ENCODE results near the gene MAP2K4.

The MAP2K4 gene

GRCh38 chr17:11990363-11990983 is 30.2 kb upstream of the MAP2K4 start (continued):
- TF ChIP-seq AEBP2 (tag by site-specific recombination; IDR thresholded peaks at IDR 0.05; ENCODE audit: borderline replicate concordance), result no peak
- TF ChIP-seq ELK4 (IDR thresholded peaks at IDR 0.05; ENCODE audit: borderline replicate concordance, low read depth, low read length), result no peak
- TF ChIP-seq ZNF292 (tag by site-specific recombination; IDR thresholded peaks at IDR 0.05; ENCODE audit: borderline replicate concordance, low read depth), result no peak

GRCh38 chr17:11991461-11991860 is 29.2 kb upstream of the MAP2K4 start:
- no peaks in the 10 kb centered on the region for H3K9me3 ChIP-seq (ENCODE audit: control insufficient read depth, insufficient read depth, low read depth, low read length)
- no peaks in the 10 kb centered on the region; the same call in 1 of the 2 replicates for H3K4me1 ChIP-seq (ENCODE audit: control insufficient read depth, insufficient read depth, low read length)
- TF ChIP-seq ZNF394 (tag by site-specific recombination; IDR thresholded peaks at IDR 0.05; ENCODE audit: borderline replicate concordance) (no peak), ZNF112 (tag by site-specific recombination; IDR thresholded peaks at IDR 0.05) (no peak), ZNF704 (tag by site-specific recombination; IDR thresholded peaks at IDR 0.05) (no peak), ZNF776 (tag by site-specific recombination; IDR thresholded peaks at IDR 0.05; ENCODE audit: borderline replicate concordance) (no peak), ZNF501 (tag by site-specific recombination; IDR thresholded peaks at IDR 0.05) (no peak)
- CTCF ChIA-PET, result interaction anchor here (0.7 to 2.6 kb wide), 6 partner anchors 11 to 1116 kb away, joined by 3 to 15 read pairs (median 4); no protein-coding TSS in a partner anchor
- no peak overlapping the region for H3K4me3 ChIP-seq (ENCODE audit: low read depth, low read length)
- peaks cover 23 to 43% of the 10 kb centered on the region in 2 experiments for H3K36me3 ChIP-seq (ENCODE audit: control insufficient read depth in 2 of 2, insufficient read depth in 1 of 2, low read length in 2 of 2)
- POLR2A ChIA-PET, result no interaction called here
- H3K27ac ChIP-seq (ENCODE audit: extremely low read depth, low read depth, low read length), result no peak overlapping the region

- Histone ChIP-seq H3K4me1 (ENCODE audit: control insufficient read depth, insufficient read depth, low read length) (no peaks in the 10 kb centered on the region; the same call in 1 of the 2 replicates), H3K36me3 (ENCODE audit: control insufficient read depth in 2 of 2, insufficient read depth in 1 of 2, low read length in 2 of 2) (peaks cover 3 to 10% of the 10 kb centered on the region in 2 experiments; a peak in 2 of 3 replicates), H3K27ac (ENCODE audit: extremely low read depth, low read depth, low read length) (peak overlapping the region; percentile 81; the same call in 1 of the 2 replicates), H3K4me3 (ENCODE audit: low read depth, low read length) (peak overlapping the region; percentile 94), H3K9me3 (ENCODE audit: control insufficient read depth, insufficient read depth, low read depth, low read length) (no peaks in the 10 kb centered on the region)
- CTCF ChIA-PET, result interaction anchor here (1.3 to 2.2 kb wide), 2 partner anchors 11 to 61 kb away, joined by 4 to 9 read pairs; no protein-coding TSS in a partner anchor
- POLR2A ChIA-PET, result interaction anchor here (0.5 to 3.4 kb wide), 32 partner anchors 10 to 1022 kb away, joined by 3 to 70 read pairs (median 6); partner anchors contain the start of genes ELAC2 and MAP2K4
- no peak for TF ChIP-seq ZNF529 (tag by site-specific recombination; IDR thresholded peaks at IDR 0.05; ENCODE audit: insufficient replicate concordance)
- no peak for TF ChIP-seq RBAK (tag by site-specific recombination; IDR thresholded peaks at IDR 0.05)
- no peak for TF ChIP-seq ZNF302 (tag by site-specific recombination; IDR thresholded peaks at IDR 0.05; ENCODE audit: low read depth)
- peak; percentile 8; the same call in 1 of the 2 replicates for TF ChIP-seq SP7 (tag by site-specific recombination; IDR thresholded peaks at IDR 0.05)
- TF ChIP-seq ZFP37 (tag by site-specific recombination; IDR thresholded peaks at IDR 0.05), result 0 out of 2 replicates have a peak, but pooled peaks have one; percentile 15
- TF ChIP-seq ZBTB17 (tag by site-specific recombination; IDR thresholded peaks at IDR 0.05), result peak; percentile 84
- no peak for TF ChIP-seq ZSCAN30 (tag by site-specific recombination; IDR thresholded peaks at IDR 0.05)
Measured at GRCh38 chr17:11996722-11997146, 23.9 kb upstream of the MAP2K4 start.
